HFFc6 (cell line): ENCODE results near the gene LHFPL3. TPM values are rescaled to one million over a fixed set of nuclear protein-coding genes. Genes with fewer than 3 reads are reported as not detected.

Source experiments
- DNase-seq: peaks from one replicate; pipeline ENCODE4 v3.0.0-alpha.2; 2018
- H3K27ac Mint-ChIP-seq: 2 replicates; pipeline ENCODE4 v1.8.0; 2020; ENCODE audit warnings: mild to moderate bottlenecking, mixed read lengths
- H3K27me3 Mint-ChIP-seq: 2 replicates; pipeline ENCODE4 v1.8.0; 2021; ENCODE audit warnings: mild to moderate bottlenecking, moderate library complexity, mixed read lengths; ENCODE audit not compliant: insufficient read depth
- H3K36me3 Mint-ChIP-seq: 2 replicates; pipeline ENCODE4 v1.8.0; 2021; ENCODE audit warnings: low read depth, mixed read lengths
- H3K4me1 Mint-ChIP-seq: 2 replicates; pipeline ENCODE4 v1.8.0; 2020; ENCODE audit warnings: low read depth, mixed read lengths
- H3K4me3 Mint-ChIP-seq: 2 replicates; pipeline ENCODE4 v1.8.0; 2020; ENCODE audit warnings: mild to moderate bottlenecking, moderate library complexity, mixed read lengths
- H3K9me3 Mint-ChIP-seq: 2 replicates; pipeline ENCODE4 v1.8.0; 2020; ENCODE audit warnings: mild to moderate bottlenecking, mixed read lengths
- total RNA-seq, 6 experiments: library from RNA; stranded (reverse); fragmentation: NEBNext Ultra II Directional; extraction: Animal tissue kit (Norgen Biotek cat#: 25700); gene quantifications; 2 replicates in 1 of 6; 3 replicates in 5 of 6; pipeline ENCODE4 v1.2.3, GENCODE V29; 2021
- TF ChIP-seq, protein P1 (sequence below): fragments of 200-600 bp; sonication (generic); IDR thresholded peaks from 2 replicates; pipeline ENCODE4 v1.5.0; 2021; ENCODE audit warnings: antibody characterized with exemption, mild to moderate bottlenecking

Gene LHFPL3
- total RNA-seq, 6 experiments from 2014 or later: not detected

DNA sequence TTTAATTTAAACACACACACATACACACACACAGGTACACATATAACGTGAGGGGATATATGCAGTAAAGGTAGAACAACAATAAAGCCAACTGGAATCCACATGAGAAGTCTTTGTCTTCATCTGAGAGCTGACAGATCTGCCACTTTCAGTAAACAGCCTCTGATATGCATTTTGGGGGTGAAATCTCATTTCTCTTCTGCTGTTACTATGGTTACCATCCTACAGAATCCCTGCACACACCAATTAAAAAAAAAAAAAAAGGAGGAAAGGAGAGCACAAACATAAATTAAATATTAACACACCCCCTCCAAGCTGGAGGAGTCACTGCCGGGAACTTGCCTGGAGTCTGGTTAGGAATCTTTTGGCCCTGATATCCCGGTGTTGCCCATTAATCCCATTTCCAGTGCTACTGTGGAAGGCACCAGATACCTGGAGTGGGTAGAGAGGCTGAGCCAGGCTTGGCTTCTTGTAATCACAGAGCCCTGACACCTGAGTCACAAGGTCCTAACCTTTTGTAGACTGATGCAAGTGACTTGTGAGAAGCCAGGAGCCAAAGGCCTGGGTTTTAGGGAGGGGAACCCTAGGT lies 169.1 kb downstream of the LHFPL3 start:
- no peak overlapping the region for H3K27ac Mint-ChIP-seq
- H3K9me3 Mint-ChIP-seq: peaks cover 42% of the 10 kb centered on the region
- no peaks in the 10 kb centered on the region for H3K4me1 Mint-ChIP-seq
- no peaks in the 10 kb centered on the region for H3K27me3 Mint-ChIP-seq
- no peak overlapping the region for H3K4me3 Mint-ChIP-seq
- TF ChIP-seq, protein P1, sequence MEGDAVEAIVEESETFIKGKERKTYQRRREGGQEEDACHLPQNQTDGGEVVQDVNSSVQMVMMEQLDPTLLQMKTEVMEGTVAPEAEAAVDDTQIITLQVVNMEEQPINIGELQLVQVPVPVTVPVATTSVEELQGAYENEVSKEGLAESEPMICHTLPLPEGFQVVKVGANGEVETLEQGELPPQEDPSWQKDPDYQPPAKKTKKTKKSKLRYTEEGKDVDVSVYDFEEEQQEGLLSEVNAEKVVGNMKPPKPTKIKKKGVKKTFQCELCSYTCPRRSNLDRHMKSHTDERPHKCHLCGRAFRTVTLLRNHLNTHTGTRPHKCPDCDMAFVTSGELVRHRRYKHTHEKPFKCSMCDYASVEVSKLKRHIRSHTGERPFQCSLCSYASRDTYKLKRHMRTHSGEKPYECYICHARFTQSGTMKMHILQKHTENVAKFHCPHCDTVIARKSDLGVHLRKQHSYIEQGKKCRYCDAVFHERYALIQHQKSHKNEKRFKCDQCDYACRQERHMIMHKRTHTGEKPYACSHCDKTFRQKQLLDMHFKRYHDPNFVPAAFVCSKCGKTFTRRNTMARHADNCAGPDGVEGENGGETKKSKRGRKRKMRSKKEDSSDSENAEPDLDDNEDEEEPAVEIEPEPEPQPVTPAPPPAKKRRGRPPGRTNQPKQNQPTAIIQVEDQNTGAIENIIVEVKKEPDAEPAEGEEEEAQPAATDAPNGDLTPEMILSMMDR: no peak
- DNase-seq: no peak
- no peaks in the 10 kb centered on the region for H3K36me3 Mint-ChIP-seq

DNA sequence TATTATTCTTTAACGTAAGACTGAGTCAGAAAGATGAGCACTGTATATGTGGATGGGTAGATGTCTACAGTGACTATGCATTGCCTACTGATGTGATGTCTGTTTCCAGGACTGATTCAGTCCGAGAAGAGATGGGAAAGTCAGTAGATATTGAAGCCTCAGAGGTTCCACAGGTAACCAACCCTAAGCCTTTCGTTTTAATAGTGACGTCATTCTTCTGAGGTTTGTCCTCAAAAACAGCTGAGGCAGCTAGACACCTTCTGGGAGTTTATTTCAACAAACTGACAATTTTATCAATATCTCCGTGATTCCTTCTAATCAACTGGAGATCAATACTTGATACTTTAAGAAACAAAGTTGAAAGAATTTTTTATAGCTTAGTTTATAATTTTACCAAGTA lies 171.6 kb downstream of the LHFPL3 start:
- H3K27me3 Mint-ChIP-seq: no peaks in the 10 kb centered on the region
- DNase-seq: no peak

GRCh38 chr7:104509874-104510273 lies 181.5 kb downstream of the LHFPL3 start:
- peaks cover 47% of the 10 kb centered on the region for H3K9me3 Mint-ChIP-seq
- H3K4me1 Mint-ChIP-seq: no peaks in the 10 kb centered on the region
- no peak for DNase-seq
- H3K27me3 Mint-ChIP-seq: no peaks in the 10 kb centered on the region
- no peak overlapping the region for H3K27ac Mint-ChIP-seq
- H3K36me3 Mint-ChIP-seq: no peaks in the 10 kb centered on the region
- TF ChIP-seq, protein P1: no peak
- no peak overlapping the region for H3K4me3 Mint-ChIP-seq

More for the DNA sequence above, 171.6 kb downstream of the LHFPL3 start:
- H3K4me3 Mint-ChIP-seq: no peak overlapping the region
- H3K9me3 Mint-ChIP-seq: peaks cover 25% of the 10 kb centered on the region
- TF ChIP-seq, protein P1: no peak
- H3K27ac Mint-ChIP-seq: no peak overlapping the region
- no peaks in the 10 kb centered on the region for H3K4me1 Mint-ChIP-seq
- no peaks in the 10 kb centered on the region for H3K36me3 Mint-ChIP-seq

DNA sequence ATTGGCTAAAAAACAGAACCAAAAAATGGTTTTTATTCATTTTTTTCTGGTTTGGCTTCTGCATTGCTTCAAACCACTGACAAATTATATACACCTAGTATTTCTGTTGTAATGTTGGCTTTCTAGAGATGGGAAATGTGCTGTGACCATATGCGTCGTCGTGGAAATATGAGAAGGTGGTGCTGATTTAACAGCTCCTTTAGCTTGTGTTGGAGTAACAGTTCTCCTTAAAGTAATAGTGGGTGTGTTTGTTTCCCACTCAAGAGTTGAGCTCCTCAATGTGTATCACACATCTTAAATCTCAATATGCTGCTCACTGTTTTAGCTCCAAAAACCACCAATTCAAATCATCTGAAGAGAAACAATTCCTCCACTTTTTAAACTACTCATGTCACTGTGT lies 196.4 kb downstream of the LHFPL3 start:
- DNase-seq: no peak
- TF ChIP-seq, protein P1: no peak
- Mint-ChIP-seq H3K4me1 (no peaks in the 10 kb centered on the region), H3K27ac (no peak overlapping the region), H3K4me3 (no peak overlapping the region), H3K9me3 (peaks cover 23% of the 10 kb centered on the region), H3K27me3 (no peaks in the 10 kb centered on the region; the same call in 1 of the 2 replicates), H3K36me3 (no peaks in the 10 kb centered on the region)

DNA sequence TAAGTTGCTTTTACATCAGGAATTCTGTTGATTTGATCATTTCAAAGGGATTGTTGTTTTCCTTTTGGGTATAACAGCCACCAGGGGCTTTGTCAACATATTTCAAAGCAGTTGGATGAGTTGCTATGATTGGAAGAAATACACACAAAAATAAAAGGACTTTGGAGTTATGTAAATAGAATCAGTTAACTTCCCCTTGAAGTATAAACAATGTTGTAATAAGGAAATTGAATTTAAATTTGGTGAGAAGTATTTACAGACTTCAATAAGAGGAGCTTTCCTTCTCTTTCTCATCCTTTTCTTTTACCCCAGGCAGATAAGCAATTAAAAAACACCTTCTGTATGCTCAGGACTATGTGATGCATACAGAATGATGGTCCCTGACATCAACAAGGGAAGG lies 199.7 kb downstream of the LHFPL3 start:
- peaks cover 32% of the 10 kb centered on the region for H3K9me3 Mint-ChIP-seq
- DNase-seq: no peak
- TF ChIP-seq, protein P1: no peak
- H3K36me3 Mint-ChIP-seq: no peaks in the 10 kb centered on the region
- H3K27ac Mint-ChIP-seq: no peak overlapping the region
- H3K4me3 Mint-ChIP-seq: no peak overlapping the region
- no peaks in the 10 kb centered on the region; the same call in 1 of the 2 replicates for H3K27me3 Mint-ChIP-seq
- H3K4me1 Mint-ChIP-seq: no peaks in the 10 kb centered on the region

GRCh38 chr7:104529567-104529966 lies 201.2 kb downstream of the LHFPL3 start:
- Mint-ChIP-seq H3K27me3 (no peaks in the 10 kb centered on the region; the same call in 1 of the 2 replicates), H3K9me3 (peaks cover 29% of the 10 kb centered on the region), H3K36me3 (no peaks in the 10 kb centered on the region), H3K27ac (no peak overlapping the region), H3K4me3 (no peak overlapping the region), H3K4me1 (no peaks in the 10 kb centered on the region)
- no peak for DNase-seq
- TF ChIP-seq, protein P1: no peak
